ENCODE measurements around the gene HNRNPDL.

GRCh38 chr4:82376109-82376508, 54.2 kb downstream of the HNRNPDL start:
- no peak for TF ChIP-seq ZNF274 (IDR thresholded peaks at IDR 0.05; ENCODE audit: low read depth, low read length)
- no peak for TF ChIP-seq YY1 (IDR thresholded peaks at IDR 0.05; ENCODE audit: insufficient read depth, insufficient read length)
- TF ChIP-seq SUZ12 (IDR thresholded peaks at IDR 0.05; ENCODE audit: extremely low read depth, insufficient read depth, insufficient read length) = no peak
